ENCODE measurements around the gene KCNN1.

KCNN1 gene

GRCh38 chr19:17966129-17966483 lies 801 bp upstream of the KCNN1 start:
- DNase-seq (ENCODE audit: extremely low read depth, insufficient read length) = no peak
- no peaks in the 10 kb centered on the region for H3K36me3 ChIP-seq (ENCODE audit: control insufficient read depth, insufficient read depth, low read length)
- no peak for TF ChIP-seq CTCF (IDR thresholded peaks at IDR 0.05; ENCODE audit: insufficient read depth, low read length, poor library complexity, severe bottlenecking)
- no peaks in the 10 kb centered on the region; the same call in 1 of the 2 replicates for H3K27me3 ChIP-seq (replicated peaks; ENCODE audit: control insufficient read depth, insufficient read depth, low read length)
- H3K4me3 ChIP-seq (replicated peaks; ENCODE audit: low read depth, low read length) = no peak overlapping the region

GRCh38 chr19:17967257-17968051 lies 547 bp downstream of the KCNN1 start:
- Histone ChIP-seq H3K4me3 (replicated peaks; ENCODE audit: low read depth, low read length) (no peak overlapping the region), H3K27me3 (replicated peaks; ENCODE audit: control insufficient read depth, insufficient read depth, low read length) (no peaks in the 10 kb centered on the region; the same call in 1 of the 2 replicates), H3K36me3 (ENCODE audit: control insufficient read depth, insufficient read depth, low read length) (no peaks in the 10 kb centered on the region)
- no peak for TF ChIP-seq CTCF (IDR thresholded peaks at IDR 0.05; ENCODE audit: insufficient read depth, low read length, poor library complexity, severe bottlenecking)
- DNase-seq (ENCODE audit: extremely low read depth, insufficient read length) = no peak

GRCh38 chr19:17968362-17968761 lies 1.5 kb downstream of the KCNN1 start:
- no peak overlapping the region for H3K4me3 ChIP-seq (replicated peaks; ENCODE audit: low read depth, low read length)
- H3K36me3 ChIP-seq (ENCODE audit: control insufficient read depth, insufficient read depth, low read length) = no peaks in the 10 kb centered on the region
- no peak for DNase-seq (ENCODE audit: extremely low read depth, insufficient read length)
- H3K27me3 ChIP-seq (replicated peaks; ENCODE audit: control insufficient read depth, insufficient read depth, low read length) = no peaks in the 10 kb centered on the region; the same call in 1 of the 2 replicates
- TF ChIP-seq CTCF (IDR thresholded peaks at IDR 0.05; ENCODE audit: insufficient read depth, low read length, poor library complexity, severe bottlenecking) = no peak

GRCh38 chr19:17969096-17969792 lies 2.3 kb downstream of the KCNN1 start:
- no peak overlapping the region for H3K4me3 ChIP-seq (replicated peaks; ENCODE audit: low read depth, low read length)
- TF ChIP-seq CTCF (IDR thresholded peaks at IDR 0.05; ENCODE audit: insufficient read depth, low read length, poor library complexity, severe bottlenecking) = no peak

GRCh38 chr19:17972230-17972629 lies 5.3 kb downstream of the KCNN1 start:
- Histone ChIP-seq H3K36me3 (ENCODE audit: control insufficient read depth, insufficient read depth, low read length) (no peaks in the 10 kb centered on the region), H3K4me3 (replicated peaks; ENCODE audit: low read depth, low read length) (no peak overlapping the region), H3K27me3 (replicated peaks; ENCODE audit: control insufficient read depth, insufficient read depth, low read length) (no peaks in the 10 kb centered on the region; the same call in 1 of the 2 replicates)
- DNase-seq (ENCODE audit: extremely low read depth, insufficient read length) = no peak
- no peak for TF ChIP-seq CTCF (IDR thresholded peaks at IDR 0.05; ENCODE audit: insufficient read depth, low read length, poor library complexity, severe bottlenecking)

More at GRCh38 chr19:17969096-17969792, 2.3 kb downstream of the KCNN1 start:
- no peak for DNase-seq (ENCODE audit: extremely low read depth, insufficient read length)
- H3K36me3 ChIP-seq (ENCODE audit: control insufficient read depth, insufficient read depth, low read length) = no peaks in the 10 kb centered on the region
- H3K27me3 ChIP-seq (replicated peaks; ENCODE audit: control insufficient read depth, insufficient read depth, low read length) = no peaks in the 10 kb centered on the region; the same call in 1 of the 2 replicates

Measured in GM06990 (cell line).